Measurements from ENCODE around the gene MED15. TPM values are rescaled to one million over a fixed set of nuclear protein-coding genes. Genes with fewer than 3 reads are reported as not detected.

Gene MED15
- total and polyA plus RNA-seq, 2 of the 4 experiments (the other 2 are of a cell fraction) = 19.0 to 68.8 TPM

GRCh38 chr22:20525048-20525447 is 17.6 kb downstream of the MED15 start:
- Histone ChIP-seq H2AK9ac (replicated peaks; ENCODE audit: low read depth, low read length, poor library complexity) (no peak overlapping the region), H3K27ac (ENCODE audit: insufficient read depth, low read length) (no peak overlapping the region), H3K56ac (ENCODE audit: extremely low read depth, insufficient read depth, low read length) (no peak overlapping the region), H3K36me3 (ENCODE audit: control insufficient read depth, insufficient read depth, low read length) (peaks cover 23% of the 10 kb centered on the region), H3K27me3 (ENCODE audit: control insufficient read depth, insufficient read depth, low read length) (no peaks in the 10 kb centered on the region), H3K4me2 (ENCODE audit: low read depth, low read length) (no peak overlapping the region), H3K14ac (replicated peaks; ENCODE audit: low read depth, low read length) (no peak overlapping the region; the same call in 1 of the 2 replicates), H4K5ac (ENCODE audit: low read depth, low read length) (no peak overlapping the region), H3K9me1 (ENCODE audit: insufficient read depth, low read length) (peaks cover 49% of the 10 kb centered on the region), H3K18ac (ENCODE audit: low read depth, low read length) (no peak overlapping the region), H2BK120ac (ENCODE audit: low read depth, low read length) (no peak overlapping the region), H3K4ac (ENCODE audit: low read depth, low read length) (no peak overlapping the region), H2AK5ac (ENCODE audit: low read depth, low read length) (no peak overlapping the region), H3K79me1 (ENCODE audit: low read depth in 1 of 2, low read length in 2 of 2) (peaks cover 17 to 75% of the 10 kb centered on the region in 2 experiments; a peak in 3 of 4 replicates), H3K4me3 (ENCODE audit: insufficient read depth, low read depth, low read length) (no peak overlapping the region), H2BK5ac (ENCODE audit: low read depth, low read length, poor library complexity, severe bottlenecking) (no peak overlapping the region), H2BK20ac (ENCODE audit: low read depth, low read length) (no peak overlapping the region), H2BK15ac (ENCODE audit: low read depth, low read length) (no peak overlapping the region), H4K20me1 (ENCODE audit: insufficient read depth, low read length) (peaks cover 70% of the 10 kb centered on the region), H3K9me3 (ENCODE audit: control insufficient read depth, insufficient read depth, low read length) (no peaks in the 10 kb centered on the region), H2AFZ (replicated peaks; ENCODE audit: low read length, poor library complexity) (no peak overlapping the region), H4K91ac (ENCODE audit: insufficient read depth, low read depth, low read length) (no peak overlapping the region), H3K9ac (ENCODE audit: low read depth, low read length) (no peak overlapping the region), H3K23ac (ENCODE audit: low read depth, low read length) (no peak overlapping the region), H3K4me1 (ENCODE audit: control insufficient read depth, insufficient read depth, low read length) (peaks cover 36% of the 10 kb centered on the region), H4K8ac (ENCODE audit: low read depth in 2 of 2, low read length in 2 of 2) (no peak overlapping the region)
- in situ Hi-C loops (cut with MboI; ENCODE audit: low sequenced_read_pairs) = no loop called here
- DNase-seq = no peak
- dilution Hi-C loops (cut with HindIII; ENCODE audit: low sequenced_read_pairs, unreplicated experiment) = no loop called here
- POLR2A ChIA-PET (ENCODE audit: unreplicated experiment) = no interaction called here
- ATAC-seq (ENCODE audit: low read depth) = no peak
- intact Hi-C loops (cut with micrococcal nuclease) = no loop called here
- CTCF ChIA-PET = interaction anchor here (0.7 kb wide), 1 partner anchor 13 kb away, joined by 4 read pairs; no protein-coding TSS in a partner anchor
- BruUV-seq (replicated peaks) = no TSS peak
- TF ChIP-seq RFX5 (IDR thresholded peaks at IDR 0.05; ENCODE audit: low read depth, low read length) (no peak), BHLHE40 (IDR thresholded peaks at IDR 0.05; ENCODE audit: low read depth, low read length) (no peak), RAD21 (IDR thresholded peaks at IDR 0.05; ENCODE audit: low read length) (no peak), ELK1 (IDR thresholded peaks at IDR 0.05; ENCODE audit: borderline replicate concordance, low read depth, low read length) (no peak), SMC3 (IDR thresholded peaks at IDR 0.05; ENCODE audit: low read depth, low read length) (no peak), POLR2A (IDR thresholded peaks at IDR 0.05; ENCODE audit: low read depth, low read length) (no peak), NFE2L2 (IDR thresholded peaks at IDR 0.05; ENCODE audit: low read depth, low read length) (no peak), CEBPB (IDR thresholded peaks at IDR 0.05; ENCODE audit: low read depth, low read length) (no peak), CHD1 (IDR thresholded peaks at IDR 0.05; ENCODE audit: low read depth, low read length) (no peak), MXI1 (IDR thresholded peaks at IDR 0.05; ENCODE audit: borderline replicate concordance, low read depth, low read length) (no peak), FOS (IDR thresholded peaks at IDR 0.05; ENCODE audit: low read depth, low read length) (no peak)
- TF ChIP-seq, protein P1, sequence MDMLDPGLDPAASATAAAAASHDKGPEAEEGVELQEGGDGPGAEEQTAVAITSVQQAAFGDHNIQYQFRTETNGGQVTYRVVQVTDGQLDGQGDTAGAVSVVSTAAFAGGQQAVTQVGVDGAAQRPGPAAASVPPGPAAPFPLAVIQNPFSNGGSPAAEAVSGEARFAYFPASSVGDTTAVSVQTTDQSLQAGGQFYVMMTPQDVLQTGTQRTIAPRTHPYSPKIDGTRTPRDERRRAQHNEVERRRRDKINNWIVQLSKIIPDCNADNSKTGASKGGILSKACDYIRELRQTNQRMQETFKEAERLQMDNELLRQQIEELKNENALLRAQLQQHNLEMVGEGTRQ (IDR thresholded peaks at IDR 0.05; ENCODE audit: low read depth, low read length) = no peak
- TF ChIP-seq, protein P2, sequence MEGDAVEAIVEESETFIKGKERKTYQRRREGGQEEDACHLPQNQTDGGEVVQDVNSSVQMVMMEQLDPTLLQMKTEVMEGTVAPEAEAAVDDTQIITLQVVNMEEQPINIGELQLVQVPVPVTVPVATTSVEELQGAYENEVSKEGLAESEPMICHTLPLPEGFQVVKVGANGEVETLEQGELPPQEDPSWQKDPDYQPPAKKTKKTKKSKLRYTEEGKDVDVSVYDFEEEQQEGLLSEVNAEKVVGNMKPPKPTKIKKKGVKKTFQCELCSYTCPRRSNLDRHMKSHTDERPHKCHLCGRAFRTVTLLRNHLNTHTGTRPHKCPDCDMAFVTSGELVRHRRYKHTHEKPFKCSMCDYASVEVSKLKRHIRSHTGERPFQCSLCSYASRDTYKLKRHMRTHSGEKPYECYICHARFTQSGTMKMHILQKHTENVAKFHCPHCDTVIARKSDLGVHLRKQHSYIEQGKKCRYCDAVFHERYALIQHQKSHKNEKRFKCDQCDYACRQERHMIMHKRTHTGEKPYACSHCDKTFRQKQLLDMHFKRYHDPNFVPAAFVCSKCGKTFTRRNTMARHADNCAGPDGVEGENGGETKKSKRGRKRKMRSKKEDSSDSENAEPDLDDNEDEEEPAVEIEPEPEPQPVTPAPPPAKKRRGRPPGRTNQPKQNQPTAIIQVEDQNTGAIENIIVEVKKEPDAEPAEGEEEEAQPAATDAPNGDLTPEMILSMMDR (conservative IDR thresholded peaks at IDR 0.05; ENCODE audit: low read depth, low read length) = no peak
- no CpG with 5 or more reads among the region's 7 CpGs for WGBS, 2 experiments (ENCODE audit: extremely low coverage in 2 of 2, insufficient read length in 1 of 2)

All from IMR-90 (cell line).